CD4-positive, alpha-beta T cell treated with Interferon alpha-2 for 1 hour (primary cell): ENCODE data around the gene NEB.
"Not testable (repeated sequence)": the region's sequence is repeated elsewhere in the genome, so short reads cannot be mapped to it uniquely, and the experiment has no call there.

Experiments used
- DNase-seq, 2 donors: peaks; one replicate each; pipeline ENCODE4 v3.0.0-alpha.2; 2020 to 2022

NEB gene

GRCh38 chr2:151607459-151608424 lies 126.5 kb downstream of the NEB start:
- DNase-seq, result not testable (repeated sequence)

GRCh38 chr2:151603530-151603929 lies 130.7 kb downstream of the NEB start:
- DNase-seq, result not testable (repeated sequence)

GRCh38 chr2:151602402-151602801 lies 131.9 kb downstream of the NEB start:
- not testable (repeated sequence) for DNase-seq

- not testable (repeated sequence) for DNase-seq
Measured at GRCh38 chr2:151601803-151602202, 132.5 kb downstream of the NEB start.

GRCh38 chr2:151596903-151597608 lies 137.2 kb downstream of the NEB start:
- not testable (repeated sequence) for DNase-seq

GRCh38 chr2:151591908-151592255 lies 142.4 kb downstream of the NEB start:
- DNase-seq, result not testable (repeated sequence)

- DNase-seq, result not testable (repeated sequence)
Measured at GRCh38 chr2:151591250-151591907, 142.9 kb downstream of the NEB start.

- DNase-seq, result not testable (repeated sequence)
Measured at GRCh38 chr2:151581300-151581699, 153.0 kb downstream of the NEB start.

GRCh38 chr2:151580697-151581096 lies 153.6 kb downstream of the NEB start:
- DNase-seq, result not testable (repeated sequence)

GRCh38 chr2:151577116-151577515 lies 157.2 kb downstream of the NEB start:
- DNase-seq, result no peak

- no peak for DNase-seq
Measured at GRCh38 chr2:151576080-151576479, 158.2 kb downstream of the NEB start.

GRCh38 chr2:151575338-151575737 lies 158.9 kb downstream of the NEB start:
- DNase-seq, result no peak

GRCh38 chr2:151570191-151570590 lies 164.1 kb downstream of the NEB start:
- DNase-seq, result no peak

- DNase-seq, result no peak
Measured at GRCh38 chr2:151569167-151569566, 165.1 kb downstream of the NEB start.

- DNase-seq, result no peak
Measured at GRCh38 chr2:151568501-151568900, 165.8 kb downstream of the NEB start.

GRCh38 chr2:151567006-151567405 lies 167.3 kb downstream of the NEB start:
- DNase-seq, result no peak

- DNase-seq, result no peak
Measured at GRCh38 chr2:151562398-151562797, 171.9 kb downstream of the NEB start.

GRCh38 chr2:151560289-151560688 lies 174.0 kb downstream of the NEB start:
- DNase-seq, result no peak

- not testable (repeated sequence) for DNase-seq
Measured at GRCh38 chr2:151559431-151559830, 174.8 kb downstream of the NEB start.

- DNase-seq, result not testable (repeated sequence)
Measured at GRCh38 chr2:151557883-151558282, 176.4 kb downstream of the NEB start.

GRCh38 chr2:151556121-151556520 lies 178.2 kb downstream of the NEB start:
- no peak for DNase-seq

- no peak for DNase-seq
Measured at GRCh38 chr2:151552287-151552686, 182.0 kb downstream of the NEB start.

- no peak for DNase-seq
Measured at GRCh38 chr2:151551556-151551955, 182.7 kb downstream of the NEB start.
